Mesendoderm (in vitro differentiated cells): ENCODE measurements around the gene PEX16.

Experiments
- DNase-seq: peaks from one replicate; pipeline ENCODE4 v3.0.0; 2013
- H2AK5ac ChIP-seq: 2 replicates; pipeline ENCODE4 v1.6.1; 2013; ENCODE audit warnings: low read length, inconsistent platforms
- H2BK120ac ChIP-seq: 2 replicates; pipeline ENCODE4 v1.6.1; 2013; ENCODE audit warnings: low read depth, mild to moderate bottlenecking, low read length, moderate library complexity, mixed read lengths
- H2BK15ac ChIP-seq: replicated peaks from 2 replicates; pipeline ENCODE4 v1.6.1; 2013; ENCODE audit warnings: low read depth, mild to moderate bottlenecking, moderate library complexity
- H2BK5ac ChIP-seq: 2 replicates; pipeline ENCODE4 v1.6.1; 2013; ENCODE audit warnings: low read length, inconsistent platforms
- H3K18ac ChIP-seq: 2 replicates; pipeline ENCODE4 v1.6.1; 2013; ENCODE audit warnings: mild to moderate bottlenecking, low read length, mixed read lengths
- H3K23ac ChIP-seq: one replicate; pipeline ENCODE4 v1.6.1; 2013; ENCODE audit warnings: low read length
- H3K27ac ChIP-seq: 2 replicates; pipeline ENCODE4 v1.5.1; 2013; ENCODE audit warnings: low read depth, mild to moderate bottlenecking, inconsistent platforms, low read length, moderate library complexity
- H3K27me3 ChIP-seq: 2 replicates; pipeline ENCODE4 v1.6.1; 2013; ENCODE audit warnings: low read length, control low read depth, mild to moderate bottlenecking, inconsistent platforms; ENCODE audit not compliant: insufficient read depth, poor library complexity
- H3K36me3 ChIP-seq: 2 replicates; pipeline ENCODE4 v1.6.1; 2013; ENCODE audit warnings: low read length, inconsistent platforms; ENCODE audit not compliant: control insufficient read depth, insufficient read depth
- H3K4ac ChIP-seq: one replicate; pipeline ENCODE4 v1.6.1; 2013; ENCODE audit warnings: low read depth, mild to moderate bottlenecking, low read length, moderate library complexity
- H3K4me1 ChIP-seq: 2 replicates; pipeline ENCODE4 v1.6.1; 2013; ENCODE audit warnings: low read depth, low read length, inconsistent platforms; ENCODE audit not compliant: control insufficient read depth
- H3K4me2 ChIP-seq: 2 replicates; pipeline ENCODE4 v1.6.1; 2013; ENCODE audit warnings: low read length
- H3K4me3 ChIP-seq: 2 replicates; pipeline ENCODE4 v1.5.1; 2013; ENCODE audit warnings: mild to moderate bottlenecking, low read length
- H3K56ac ChIP-seq: one replicate; pipeline ENCODE4 v1.6.1; 2013; ENCODE audit warnings: low read length
- H3K79me1 ChIP-seq: 2 replicates; pipeline ENCODE4 v1.6.1; 2013; ENCODE audit warnings: low read length, inconsistent platforms
- H3K79me2 ChIP-seq: 2 replicates; pipeline ENCODE4 v1.6.1; 2013; ENCODE audit warnings: mild to moderate bottlenecking, low read length; ENCODE audit not compliant: control insufficient read depth, insufficient read depth
- H3K9ac ChIP-seq: 2 replicates; pipeline ENCODE4 v1.6.1; 2013; ENCODE audit warnings: low read length, inconsistent platforms
- H4K5ac ChIP-seq: one replicate; pipeline ENCODE4 v1.6.1; 2013; ENCODE audit warnings: low read length
- H4K8ac ChIP-seq: one replicate; pipeline ENCODE4 v1.6.1; 2013; ENCODE audit warnings: low read depth, mild to moderate bottlenecking, control low read depth, low read length, moderate library complexity
- WGBS: extraction: QIAGEN DNeasy Blood & Tissue Kit; methylation state at CpG from one replicate; pipeline ENCODE4 v1.1.7; 2013; ENCODE audit warnings: low lambda C conversion rate, missing lambda C conversion rate; ENCODE audit not compliant: insufficient coverage; ENCODE audit errors: extremely low coverage; 5-methylcytosine and 5-hydroxymethylcytosine counted together

The PEX16 gene

GRCh38 chr11:45949992-45950407 is 32.3 kb upstream of the PEX16 start:
- no peak overlapping the region for H4K5ac ChIP-seq
- no peak overlapping the region for H3K56ac ChIP-seq
- H3K4me3 ChIP-seq: no peak overlapping the region
- H3K27ac ChIP-seq: no peak overlapping the region
- no peak overlapping the region for H3K9ac ChIP-seq
- no peak overlapping the region for H2BK5ac ChIP-seq
- no peaks in the 10 kb centered on the region for H3K79me2 ChIP-seq
- H4K8ac ChIP-seq: no peak overlapping the region
- H3K4me1 ChIP-seq: no peaks in the 10 kb centered on the region
- H2BK15ac ChIP-seq: no peak overlapping the region
- H3K36me3 ChIP-seq: no peaks in the 10 kb centered on the region
- H3K4me2 ChIP-seq: no peak overlapping the region
- H3K4ac ChIP-seq: no peak overlapping the region
- no peaks in the 10 kb centered on the region for H3K79me1 ChIP-seq
- WGBS: no CpG with 5 or more reads among the region's 1 CpG
- H2AK5ac ChIP-seq: no peak overlapping the region
- no peak overlapping the region for H3K23ac ChIP-seq
- no peak overlapping the region for H2BK120ac ChIP-seq
- no peak for DNase-seq
- H3K18ac ChIP-seq: no peak overlapping the region
- H3K27me3 ChIP-seq: no peaks in the 10 kb centered on the region

DNA sequence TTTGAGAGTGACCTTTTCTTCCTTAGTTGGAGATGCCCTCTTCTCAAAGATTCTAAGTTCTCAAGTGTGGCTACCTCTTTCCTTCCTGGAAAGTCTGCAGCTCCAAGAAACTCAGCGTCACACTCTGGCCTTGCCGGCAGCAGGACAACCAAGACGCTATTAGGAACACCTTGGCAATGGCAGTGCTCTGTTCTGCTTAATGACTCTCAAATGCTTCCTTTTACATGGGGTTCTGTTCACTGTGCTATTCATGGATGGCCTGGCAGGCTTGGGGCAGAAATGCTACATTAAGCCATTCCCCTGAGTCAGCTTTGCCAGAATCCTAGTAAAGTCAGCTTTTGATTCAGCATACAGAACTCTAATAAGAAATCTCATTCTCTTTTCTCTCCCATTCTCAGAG is 30.7 kb upstream of the PEX16 start:
- no peak overlapping the region for H3K9ac ChIP-seq
- H3K27me3 ChIP-seq: no peaks in the 10 kb centered on the region
- H3K27ac ChIP-seq: no peak overlapping the region
- no peaks in the 10 kb centered on the region for H3K4me1 ChIP-seq
- H3K4me3 ChIP-seq: no peak overlapping the region
- H3K79me1 ChIP-seq: no peaks in the 10 kb centered on the region
- no peak overlapping the region for H2AK5ac ChIP-seq
- H2BK120ac ChIP-seq: no peak overlapping the region
- H4K5ac ChIP-seq: no peak overlapping the region
- no peak overlapping the region for H3K56ac ChIP-seq
- H2BK15ac ChIP-seq: no peak overlapping the region
- H3K4ac ChIP-seq: no peak overlapping the region
- no peak overlapping the region for H4K8ac ChIP-seq
- H2BK5ac ChIP-seq: no peak overlapping the region
- WGBS: no CpG with 5 or more reads among the region's 3 CpGs
- no peak for DNase-seq
- H3K79me2 ChIP-seq: no peaks in the 10 kb centered on the region
- H3K23ac ChIP-seq: no peak overlapping the region
- no peak overlapping the region for H3K18ac ChIP-seq
- no peak overlapping the region for H3K4me2 ChIP-seq
- H3K36me3 ChIP-seq: no peaks in the 10 kb centered on the region

DNA sequence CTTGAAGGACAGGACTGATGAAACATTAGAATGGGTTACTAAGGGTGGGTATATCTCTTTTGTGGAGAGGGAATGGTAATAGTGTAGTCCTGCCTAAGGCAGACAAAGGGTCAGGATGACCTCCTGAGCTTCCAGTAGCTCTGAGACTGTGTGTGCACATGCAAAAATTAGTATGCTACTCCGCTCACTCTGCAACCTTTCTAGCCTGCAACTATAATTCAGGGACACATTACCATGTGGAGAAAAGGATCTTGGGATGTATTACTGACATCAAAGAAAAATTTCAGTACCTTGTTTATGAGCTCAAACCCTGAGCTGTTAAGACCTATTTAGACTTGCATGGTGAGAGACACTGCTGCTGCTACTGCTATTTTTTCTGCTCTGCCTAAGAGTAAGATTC is 30.2 kb upstream of the PEX16 start:
- Histone ChIP-seq H2BK120ac (no peak overlapping the region), H3K79me1 (no peaks in the 10 kb centered on the region), H3K27ac (no peak overlapping the region), H3K4ac (no peak overlapping the region), H3K4me1 (no peaks in the 10 kb centered on the region), H3K4me3 (no peak overlapping the region), H3K23ac (no peak overlapping the region), H3K4me2 (no peak overlapping the region), H3K18ac (no peak overlapping the region), H4K8ac (no peak overlapping the region), H2BK15ac (no peak overlapping the region), H3K27me3 (no peaks in the 10 kb centered on the region), H3K36me3 (no peaks in the 10 kb centered on the region), H4K5ac (no peak overlapping the region), H3K56ac (no peak overlapping the region), H3K9ac (no peak overlapping the region), H2BK5ac (no peak overlapping the region), H2AK5ac (no peak overlapping the region), H3K79me2 (no peaks in the 10 kb centered on the region)
- no peak for DNase-seq
- WGBS: no CpG with 5 or more reads among the region's 1 CpG

DNA sequence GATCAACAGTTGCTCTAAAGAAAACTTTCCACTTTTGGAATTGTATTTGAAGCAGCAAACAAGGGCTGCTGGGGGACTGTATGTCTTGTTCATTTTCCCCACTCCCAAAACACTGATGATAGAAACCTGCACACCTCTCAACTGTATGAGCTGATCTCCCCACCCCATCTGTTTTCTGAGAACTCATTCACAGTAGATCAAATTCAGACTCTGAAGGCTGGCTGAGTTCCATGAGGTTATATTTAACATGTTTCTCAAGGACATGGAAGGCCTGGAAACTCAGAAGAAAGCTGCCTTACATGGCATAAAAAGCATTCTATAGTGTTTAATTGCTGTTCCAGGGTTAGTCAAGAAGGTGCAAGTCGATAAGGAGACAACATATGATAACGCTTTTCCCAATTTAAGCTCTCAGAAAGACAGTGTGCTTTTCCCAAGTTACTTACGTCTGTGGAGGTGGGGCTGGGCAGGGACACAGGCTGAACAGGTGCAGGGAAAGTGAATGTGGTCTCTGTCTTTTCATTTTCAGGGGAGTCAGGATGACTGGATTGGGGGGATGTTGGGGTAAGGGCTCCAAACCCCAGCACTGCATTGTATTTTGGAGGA is 27.8 kb upstream of the PEX16 start:
- Histone ChIP-seq H2BK5ac (no peak overlapping the region), H3K4me1 (no peaks in the 10 kb centered on the region), H2BK15ac (no peak overlapping the region), H3K79me2 (no peaks in the 10 kb centered on the region), H3K27ac (no peak overlapping the region), H3K23ac (no peak overlapping the region), H3K18ac (no peak overlapping the region), H4K5ac (no peak overlapping the region), H3K56ac (no peak overlapping the region), H3K4ac (no peak overlapping the region), H3K27me3 (no peaks in the 10 kb centered on the region), H2AK5ac (no peak overlapping the region), H3K4me2 (no peak overlapping the region), H3K4me3 (no peak overlapping the region), H4K8ac (no peak overlapping the region), H3K79me1 (no peaks in the 10 kb centered on the region), H3K36me3 (no peaks in the 10 kb centered on the region), H2BK120ac (no peak overlapping the region), H3K9ac (no peak overlapping the region)
- no peak for DNase-seq
- WGBS: no CpG with 5 or more reads among the region's 3 CpGs

DNA sequence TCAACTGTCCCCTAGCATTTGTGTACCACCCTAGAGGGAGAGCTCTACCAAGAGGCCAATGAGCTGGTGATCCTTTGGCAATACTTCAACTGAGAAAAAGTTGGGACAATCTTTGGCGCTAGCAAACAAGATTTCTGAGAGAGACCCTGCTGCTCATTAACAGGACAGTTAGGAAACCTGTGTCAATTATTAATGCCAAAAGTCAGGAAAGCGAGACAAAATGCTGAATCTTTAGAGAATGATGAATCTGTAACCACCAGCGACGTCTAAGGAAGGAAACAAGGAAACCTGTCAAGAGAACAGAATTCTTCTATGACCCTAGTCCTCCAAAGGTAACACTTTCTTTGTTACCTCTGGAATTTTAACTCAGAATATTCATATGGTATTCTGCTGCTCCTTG is 24.7 kb upstream of the PEX16 start:
- no peak overlapping the region for H3K4ac ChIP-seq
- H4K8ac ChIP-seq: no peak overlapping the region
- H3K9ac ChIP-seq: no peak overlapping the region
- no peak overlapping the region for H3K4me3 ChIP-seq
- no peaks in the 10 kb centered on the region for H3K27me3 ChIP-seq
- H3K79me2 ChIP-seq: no peaks in the 10 kb centered on the region
- no peak overlapping the region for H2BK15ac ChIP-seq
- no peak overlapping the region for H2AK5ac ChIP-seq
- H2BK5ac ChIP-seq: no peak overlapping the region
- no peaks in the 10 kb centered on the region for H3K4me1 ChIP-seq
- H3K27ac ChIP-seq: no peak overlapping the region
- no peak overlapping the region for H2BK120ac ChIP-seq
- H3K36me3 ChIP-seq: no peaks in the 10 kb centered on the region
- no peak overlapping the region for H4K5ac ChIP-seq
- no CpG with 5 or more reads among the region's 4 CpGs for WGBS
- no peak overlapping the region for H3K56ac ChIP-seq
- no peak for DNase-seq
- H3K79me1 ChIP-seq: no peaks in the 10 kb centered on the region
- H3K23ac ChIP-seq: no peak overlapping the region
- no peak overlapping the region for H3K4me2 ChIP-seq
- no peak overlapping the region for H3K18ac ChIP-seq

GRCh38 chr11:45941285-45941684 is 23.6 kb upstream of the PEX16 start:
- no peak overlapping the region for H3K56ac ChIP-seq
- H3K4me2 ChIP-seq: no peak overlapping the region
- no peak overlapping the region for H4K8ac ChIP-seq
- DNase-seq: no peak
- no peak overlapping the region for H3K4ac ChIP-seq
- no peak overlapping the region for H2BK5ac ChIP-seq
- no peak overlapping the region for H4K5ac ChIP-seq
- no peak overlapping the region for H3K18ac ChIP-seq
- H3K79me2 ChIP-seq: no peaks in the 10 kb centered on the region
- no peaks in the 10 kb centered on the region for H3K79me1 ChIP-seq
- H3K23ac ChIP-seq: no peak overlapping the region
- no peaks in the 10 kb centered on the region for H3K36me3 ChIP-seq
- no peak overlapping the region for H2BK120ac ChIP-seq
- H3K4me3 ChIP-seq: no peak overlapping the region
- H3K4me1 ChIP-seq: no peaks in the 10 kb centered on the region
- H3K27me3 ChIP-seq: no peaks in the 10 kb centered on the region
- no CpG with 5 or more reads among the region's 4 CpGs for WGBS
- no peak overlapping the region for H3K27ac ChIP-seq
- H2BK15ac ChIP-seq: no peak overlapping the region
- H2AK5ac ChIP-seq: no peak overlapping the region
- no peak overlapping the region for H3K9ac ChIP-seq
